ENCODE results near the gene PNPLA2. TPM values are rescaled to one million over a fixed set of nuclear protein-coding genes. Genes with fewer than 3 reads are reported as not detected.
A peak's percentile ranks its signal among the peaks of the same experiment; 100 is the strongest.

The PNPLA2 gene
- total RNA-seq, 1 donor from 2014 or later: 107 TPM

- ATAC-seq (peak; percentile 73), DNase-seq (ENCODE audit: low spot score) (peak; percentile 91)
Observed at GRCh38 chr11:842370-843002, 23.8 kb downstream of the PNPLA2 start, which contains the start of the genes POLR2L and TSPAN4. Gene POLR2L, minus strand, starts transcription at chr11:842529. Its CDS starts 21 bp downstream, at chr11:842508. Gene TSPAN4, plus strand, starts transcription at chr11:842852. Its CDS starts 7,453 bp downstream, at chr11:850305.

GRCh38 chr11:843086-843734 lies 24.5 kb downstream of the PNPLA2 start:
- ATAC-seq: peak; percentile 0
- DNase-seq (ENCODE audit: low spot score): no peak

GRCh38 chr11:843818-844692 lies 25.3 kb downstream of the PNPLA2 start:
- peak; percentile 87 for DNase-seq (ENCODE audit: low spot score)
- ATAC-seq: peak; percentile 33

GRCh38 chr11:844693-845644 lies 26.3 kb downstream of the PNPLA2 start:
- ATAC-seq (peak; percentile 29), DNase-seq (ENCODE audit: low spot score) (peak; percentile 86)

GRCh38 chr11:845872-846495 lies 27.3 kb downstream of the PNPLA2 start:
- ATAC-seq: no peak

GRCh38 chr11:846496-847098 lies 27.9 kb downstream of the PNPLA2 start:
- no peak for DNase-seq (ENCODE audit: low spot score)

More at GRCh38 chr11:845872-846495, 27.3 kb downstream of the PNPLA2 start:
- no peak for DNase-seq (ENCODE audit: low spot score)

GRCh38 chr11:847876-848275 lies 29.2 kb downstream of the PNPLA2 start:
- DNase-seq (ENCODE audit: low spot score): no peak

More at GRCh38 chr11:846496-847098, 27.9 kb downstream of the PNPLA2 start:
- ATAC-seq: no peak

GRCh38 chr11:848380-848931 lies 29.7 kb downstream of the PNPLA2 start:
- peak; percentile 48 for ATAC-seq

More at GRCh38 chr11:847876-848275, 29.2 kb downstream of the PNPLA2 start:
- ATAC-seq: no peak

GRCh38 chr11:849104-849824 lies 30.6 kb downstream of the PNPLA2 start:
- DNase-seq (ENCODE audit: low spot score): no peak
- ATAC-seq: no peak

More at GRCh38 chr11:848380-848931, 29.7 kb downstream of the PNPLA2 start:
- no peak for DNase-seq (ENCODE audit: low spot score)

- DNase-seq (ENCODE audit: low spot score): no peak
Observed at GRCh38 chr11:849951-850774, 31.4 kb downstream of the PNPLA2 start.

GRCh38 chr11:850775-851763 lies 32.4 kb downstream of the PNPLA2 start:
- no peak for ATAC-seq
- no peak for DNase-seq (ENCODE audit: low spot score)

More at GRCh38 chr11:849951-850774, 31.4 kb downstream of the PNPLA2 start:
- ATAC-seq: no peak

- no peak for ATAC-seq
- no peak for DNase-seq (ENCODE audit: low spot score)
Observed at GRCh38 chr11:852762-853161, 34.0 kb downstream of the PNPLA2 start.

- ATAC-seq (no peak), DNase-seq (ENCODE audit: low spot score) (no peak)
Observed at GRCh38 chr11:853682-854448, 35.2 kb downstream of the PNPLA2 start.

GRCh38 chr11:854601-855329 lies 36.1 kb downstream of the PNPLA2 start:
- DNase-seq (ENCODE audit: low spot score): no peak
- no peak for ATAC-seq

GRCh38 chr11:855330-855674 lies 36.6 kb downstream of the PNPLA2 start:
- DNase-seq (ENCODE audit: low spot score) (no peak), ATAC-seq (no peak)

Data from left lobe of liver (tissue), 2 donors.